HG03103 (cell line): Measurements from ENCODE around the gene NLGN1.
"Not testable (repeated sequence)": the region's sequence is repeated elsewhere in the genome, so short reads cannot be mapped to it uniquely, and the experiment has no call there.

ENCODE experiments used
- ATAC-seq: cut with Tn5 transposase; IDR thresholded peaks from one replicate; pipeline ENCODE4 v1.9.1; 2021; ENCODE audit warnings: low read depth; ENCODE audit not compliant: unreplicated experiment

NLGN1 gene

GRCh38 chr3:173429076-173429475 lies 31.5 kb downstream of the NLGN1 start:
- ATAC-seq, result no peak

GRCh38 chr3:173429527-173429926 lies 32.0 kb downstream of the NLGN1 start:
- ATAC-seq, result no peak

- no peak for ATAC-seq
Observed at GRCh38 chr3:173430576-173430975, 33.0 kb downstream of the NLGN1 start.

GRCh38 chr3:173439004-173439403 lies 41.5 kb downstream of the NLGN1 start:
- ATAC-seq, result no peak

GRCh38 chr3:173440514-173440913 lies 43.0 kb downstream of the NLGN1 start:
- no peak for ATAC-seq

- not testable (repeated sequence) for ATAC-seq
Observed at GRCh38 chr3:173451561-173451960, 54.0 kb downstream of the NLGN1 start.

GRCh38 chr3:173463250-173463649 lies 65.7 kb downstream of the NLGN1 start:
- no peak for ATAC-seq

GRCh38 chr3:173465112-173465511 lies 67.6 kb downstream of the NLGN1 start:
- ATAC-seq, result no peak

GRCh38 chr3:173465898-173466678 lies 68.5 kb downstream of the NLGN1 start:
- no peak for ATAC-seq

GRCh38 chr3:173467501-173467900 lies 70.0 kb downstream of the NLGN1 start:
- no peak for ATAC-seq

GRCh38 chr3:173473237-173473636 lies 75.7 kb downstream of the NLGN1 start:
- no peak for ATAC-seq

GRCh38 chr3:173479301-173479700 lies 81.8 kb downstream of the NLGN1 start:
- no peak for ATAC-seq

- no peak for ATAC-seq
Observed at GRCh38 chr3:173501931-173502489, 104.5 kb downstream of the NLGN1 start.

GRCh38 chr3:173502983-173503568 lies 105.5 kb downstream of the NLGN1 start:
- no peak for ATAC-seq

- ATAC-seq, result no peak
Observed at GRCh38 chr3:173510565-173510964, 113.0 kb downstream of the NLGN1 start.

GRCh38 chr3:173513123-173513522 lies 115.6 kb downstream of the NLGN1 start:
- ATAC-seq, result no peak

- ATAC-seq, result peak; percentile 94
Observed at GRCh38 chr3:173529062-173529711, 131.6 kb downstream of the NLGN1 start.

GRCh38 chr3:173531602-173532001 lies 134.1 kb downstream of the NLGN1 start:
- no peak for ATAC-seq

- ATAC-seq, result no peak
Observed at GRCh38 chr3:173538410-173538809, 140.9 kb downstream of the NLGN1 start.

GRCh38 chr3:173545590-173545989 lies 148.0 kb downstream of the NLGN1 start:
- not testable (repeated sequence) for ATAC-seq

- ATAC-seq, result no peak
Observed at GRCh38 chr3:173547070-173547469, 149.5 kb downstream of the NLGN1 start.
